GM12878 (cell line): Measurements from ENCODE around the gene C5orf46. TPM values are rescaled to one million over a fixed set of nuclear protein-coding genes. Genes with fewer than 3 reads are reported as not detected.

ENCODE experiments used
- CBX5 ChIP-seq: sonication (generic); IDR thresholded peaks from 2 replicates; pipeline ENCODE4 v1.6.1; 2016; ENCODE audit warnings: low read depth, moderate library complexity, mild to moderate bottlenecking, inconsistent platforms
- CTCF ChIP-seq, 3 experiments: IDR thresholded peaks in 2 of 3; conservative IDR thresholded peaks in 1 of 3; 2 replicates each; pipeline ENCODE4 v1.5.1; 2011; ENCODE audit warnings: low read depth in 3 of 3, low read length in 3 of 3, mild to moderate bottlenecking in 3 of 3, control low read depth in 2 of 3, moderate library complexity in 2 of 3, inconsistent platforms in 1 of 3, mixed read lengths in 1 of 3; ENCODE audit not compliant: control insufficient read depth in 2 of 3, insufficient read depth in 1 of 3; ENCODE audit errors: extremely low read depth in 1 of 3
- MEF2A ChIP-seq: IDR thresholded peaks from 2 replicates; pipeline ENCODE4 v1.6.1; 2011; ENCODE audit warnings: low read depth, mild to moderate bottlenecking, low read length, moderate library complexity; ENCODE audit not compliant: insufficient read depth
- MYB ChIP-seq: fragments of 150-350 bp; IDR thresholded peaks from 2 replicates; pipeline ENCODE4 v1.6.1; 2014; ENCODE audit warnings: mild to moderate bottlenecking, low read depth, low read length, borderline replicate concordance
- SP1 ChIP-seq: IDR thresholded peaks from one replicate; pipeline ENCODE4 v1.6.1; 2011; ENCODE audit warnings: low read depth, low read length
- polyA plus RNA-seq, 11 experiments: library from polyadenylated mRNA; depleted of rRNA in 4 of 11; unstranded in 6 of 11; stranded (reverse) in 5 of 11; fragments of >200 nt; fragmentation: Nextera tagmentation in 4 of 11; fragmentation: Illumina TruSeq in 1 of 11; extraction: Ambion mirVana in 4 of 11; extraction: Trizol in 1 of 11; gene quantifications; 1 replicate in 1 of 11; 2 replicates in 10 of 11; pipeline versions ENCODE4 v1.2.1 to v1.2.3, GENCODE V29; 2011 to 2016; ENCODE audit warnings: inconsistent platforms in 2 of 11, missing spikeins in 2 of 11, low read depth in 1 of 11
- total RNA-seq, 4 experiments: library from RNA; depleted of rRNA in 3 of 4; stranded (reverse); fragments of >200 nt in 3 of 4; fragmentation: Illumina TruSeq in 1 of 4; extraction: Trizol in 1 of 4; gene quantifications; 2 replicates each; pipeline versions ENCODE4 v1.2.1 to v1.2.3, GENCODE V29; 2013 to 2021
- TF ChIP-seq, protein P1 (sequence below): IDR thresholded peaks from 2 replicates; pipeline ENCODE4 v1.6.1; 2012; ENCODE audit warnings: low read depth, low read length, improper control_type of control experiment
- TF ChIP-seq, protein P2 (sequence below): fragments of 450-650 bp; IDR thresholded peaks from 2 replicates; pipeline ENCODE4 v1.6.1; 2018; ENCODE audit warnings: mild to moderate bottlenecking, low read depth, moderate library complexity; ENCODE audit not compliant: partially characterized antibody

C5orf46 gene
- total and polyA plus RNA-seq, 10 of the 15 experiments (the other 5 are each of a cell fraction or from before 2014, with no cell fraction given) = not detected

DNA sequence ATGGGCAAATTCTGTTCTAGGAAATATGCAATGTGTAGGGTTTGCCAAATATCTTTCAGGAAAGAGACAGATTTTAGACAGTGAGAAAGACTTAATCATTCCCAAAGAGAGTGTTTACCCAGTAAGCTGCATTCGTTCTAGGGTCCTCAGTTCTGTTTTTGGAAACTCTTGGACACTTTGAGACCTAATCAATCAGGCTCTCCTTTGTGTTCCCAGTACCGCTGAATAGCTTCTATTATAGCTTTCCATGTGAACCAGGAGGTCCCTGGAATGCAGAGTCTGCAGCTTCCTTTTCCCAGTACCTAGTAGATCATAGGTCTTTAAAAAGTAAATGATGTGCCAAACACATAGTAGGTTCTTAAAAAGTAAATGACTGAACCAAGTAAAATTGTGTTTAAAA is 63.5 kb downstream of the C5orf46 start (continued):
- TF ChIP-seq SP1 (no peak), MEF2A (no peak), CBX5 (no peak), CTCF (IDR thresholded peaks at IDR 0.05 in 2 of 3, conservative IDR thresholded peaks at IDR 0.05 in 1 of 3; ENCODE audit: control insufficient read depth in 2 of 3, extremely low read depth in 1 of 3, insufficient read depth in 1 of 3, low read depth in 3 of 3, low read length in 3 of 3) (no peak), MYB (no peak)
- TF ChIP-seq, protein P1, sequence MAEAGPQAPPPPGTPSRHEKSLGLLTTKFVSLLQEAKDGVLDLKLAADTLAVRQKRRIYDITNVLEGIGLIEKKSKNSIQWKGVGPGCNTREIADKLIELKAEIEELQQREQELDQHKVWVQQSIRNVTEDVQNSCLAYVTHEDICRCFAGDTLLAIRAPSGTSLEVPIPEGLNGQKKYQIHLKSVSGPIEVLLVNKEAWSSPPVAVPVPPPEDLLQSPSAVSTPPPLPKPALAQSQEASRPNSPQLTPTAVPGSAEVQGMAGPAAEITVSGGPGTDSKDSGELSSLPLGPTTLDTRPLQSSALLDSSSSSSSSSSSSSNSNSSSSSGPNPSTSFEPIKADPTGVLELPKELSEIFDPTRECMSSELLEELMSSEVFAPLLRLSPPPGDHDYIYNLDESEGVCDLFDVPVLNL = no peak
- TF ChIP-seq, protein P2, sequence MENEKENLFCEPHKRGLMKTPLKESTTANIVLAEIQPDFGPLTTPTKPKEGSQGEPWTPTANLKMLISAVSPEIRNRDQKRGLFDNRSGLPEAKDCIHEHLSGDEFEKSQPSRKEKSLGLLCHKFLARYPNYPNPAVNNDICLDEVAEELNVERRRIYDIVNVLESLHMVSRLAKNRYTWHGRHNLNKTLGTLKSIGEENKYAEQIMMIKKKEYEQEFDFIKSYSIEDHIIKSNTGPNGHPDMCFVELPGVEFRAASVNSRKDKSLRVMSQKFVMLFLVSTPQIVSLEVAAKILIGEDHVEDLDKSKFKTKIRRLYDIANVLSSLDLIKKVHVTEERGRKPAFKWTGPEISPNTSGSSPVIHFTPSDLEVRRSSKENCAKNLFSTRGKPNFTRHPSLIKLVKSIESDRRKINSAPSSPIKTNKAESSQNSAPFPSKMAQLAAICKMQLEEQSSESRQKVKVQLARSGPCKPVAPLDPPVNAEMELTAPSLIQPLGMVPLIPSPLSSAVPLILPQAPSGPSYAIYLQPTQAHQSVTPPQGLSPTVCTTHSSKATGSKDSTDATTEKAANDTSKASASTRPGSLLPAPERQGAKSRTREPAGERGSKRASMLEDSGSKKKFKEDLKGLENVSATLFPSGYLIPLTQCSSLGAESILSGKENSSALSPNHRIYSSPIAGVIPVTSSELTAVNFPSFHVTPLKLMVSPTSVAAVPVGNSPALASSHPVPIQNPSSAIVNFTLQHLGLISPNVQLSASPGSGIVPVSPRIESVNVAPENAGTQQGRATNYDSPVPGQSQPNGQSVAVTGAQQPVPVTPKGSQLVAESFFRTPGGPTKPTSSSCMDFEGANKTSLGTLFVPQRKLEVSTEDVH = no peak
- TF ChIP-seq, all 136 proteins: peak for 0

Other genes starting within 250 kb of the C5orf46 start
- 0.51 and 0.82 TPM in 2 replicates for gene JAKMIP2, start 123.8 kb downstream of the C5orf46 start, total RNA-seq (2014; rRNA removed)
- gene JAKMIP2, start 123.8 kb downstream of the C5orf46 start, total RNA-seq (2014; rRNA removed; fragmentation: Illumina TruSeq; extraction: Trizol) = 1.5 and 1.8 TPM in 2 replicates
- 1.5 TPM in 2 replicates for gene JAKMIP2, start 123.8 kb downstream of the C5orf46 start, total RNA-seq (2021)
- 1.2 and 1.9 TPM in 2 replicates for gene JAKMIP2, start 123.8 kb downstream of the C5orf46 start, polyA plus RNA-seq (2011; rRNA removed)
- 0.82 and 1.9 TPM in 2 replicates for gene JAKMIP2, start 123.8 kb downstream of the C5orf46 start, polyA plus RNA-seq (2014; fragmentation: Illumina TruSeq; extraction: Trizol)
- gene JAKMIP2, start 123.8 kb downstream of the C5orf46 start, polyA plus RNA-seq (2014; fragmentation: Nextera tagmentation; extraction: Ambion mirVana) = under 1 TPM; 0.55 to 0.75 TPM
- gene JAKMIP2, start 123.8 kb downstream of the C5orf46 start, polyA plus RNA-seq (2014; rRNA removed) = 0.38 and 0.95 TPM in 2 replicates
- gene JAKMIP2, start 123.8 kb downstream of the C5orf46 start, polyA plus RNA-seq (2016; fragmentation: Nextera tagmentation; extraction: Ambion mirVana) = 1 to 10 TPM in 1 of 2 experiments, under 1 TPM in 1; 0.63 to 1.4 TPM
- gene SPINK1, start 74.9 kb downstream of the C5orf46 start, total RNA-seq (2014; rRNA removed) = not detected in 2 replicates
- gene SPINK1, start 74.9 kb downstream of the C5orf46 start, total RNA-seq (2014; rRNA removed; fragmentation: Illumina TruSeq; extraction: Trizol) = not detected in 2 replicates
- gene SPINK1, start 74.9 kb downstream of the C5orf46 start, total RNA-seq (2021) = 2.8 and 3.6 TPM in 2 replicates
- gene SPINK1, start 74.9 kb downstream of the C5orf46 start, polyA plus RNA-seq (2011; rRNA removed) = not detected in 2 replicates
- gene SPINK1, start 74.9 kb downstream of the C5orf46 start, polyA plus RNA-seq (2014; fragmentation: Illumina TruSeq; extraction: Trizol) = 1.2 TPM in 1 of 2 replicates, not detected in the other
- not detected for gene SPINK1, start 74.9 kb downstream of the C5orf46 start, polyA plus RNA-seq (2014; fragmentation: Nextera tagmentation; extraction: Ambion mirVana)
- gene SPINK1, start 74.9 kb downstream of the C5orf46 start, polyA plus RNA-seq (2014; rRNA removed) = not detected in 2 replicates
- gene SPINK1, start 74.9 kb downstream of the C5orf46 start, polyA plus RNA-seq (2016; fragmentation: Nextera tagmentation; extraction: Ambion mirVana) = not detected
- not detected in 2 replicates for gene SCGB3A2, start 27.8 kb downstream of the C5orf46 start, total RNA-seq (2014; rRNA removed)
- gene SCGB3A2, start 27.8 kb downstream of the C5orf46 start, total RNA-seq (2014; rRNA removed; fragmentation: Illumina TruSeq; extraction: Trizol) = not detected in 2 replicates
- not detected in 2 replicates for gene SCGB3A2, start 27.8 kb downstream of the C5orf46 start, total RNA-seq (2021)
- gene SCGB3A2, start 27.8 kb downstream of the C5orf46 start, polyA plus RNA-seq (2011; rRNA removed) = not detected in 2 replicates
- not detected in 2 replicates for gene SCGB3A2, start 27.8 kb downstream of the C5orf46 start, polyA plus RNA-seq (2014; fragmentation: Illumina TruSeq; extraction: Trizol)
- not detected for gene SCGB3A2, start 27.8 kb downstream of the C5orf46 start, polyA plus RNA-seq (2014; fragmentation: Nextera tagmentation; extraction: Ambion mirVana)
- gene SCGB3A2, start 27.8 kb downstream of the C5orf46 start, polyA plus RNA-seq (2014; rRNA removed) = not detected in 2 replicates
- gene SCGB3A2, start 27.8 kb downstream of the C5orf46 start, polyA plus RNA-seq (2016; fragmentation: Nextera tagmentation; extraction: Ambion mirVana) = under 1 TPM in 1 of 2 experiments, not detected in 1; 0.24 TPM
- gene SPINK5, start 157.4 kb upstream of the C5orf46 start, total RNA-seq (2014; rRNA removed) = not detected in 2 replicates
- 0.09 TPM in 1 of 2 replicates, not detected in the other for gene SPINK5, start 157.4 kb upstream of the C5orf46 start, total RNA-seq (2014; rRNA removed; fragmentation: Illumina TruSeq; extraction: Trizol)
- not detected in 2 replicates for gene SPINK5, start 157.4 kb upstream of the C5orf46 start, total RNA-seq (2021)
- 0.03 TPM in 1 of 2 replicates, not detected in the other for gene SPINK5, start 157.4 kb upstream of the C5orf46 start, polyA plus RNA-seq (2011; rRNA removed)
- not detected in 2 replicates for gene SPINK5, start 157.4 kb upstream of the C5orf46 start, polyA plus RNA-seq (2014; fragmentation: Illumina TruSeq; extraction: Trizol)
- gene SPINK5, start 157.4 kb upstream of the C5orf46 start, polyA plus RNA-seq (2014; fragmentation: Nextera tagmentation; extraction: Ambion mirVana) = under 1 TPM in 1 of 2 experiments, not detected in 1; 0.04 TPM
- gene SPINK5, start 157.4 kb upstream of the C5orf46 start, polyA plus RNA-seq (2014; rRNA removed) = not detected in 2 replicates
- gene SPINK5, start 157.4 kb upstream of the C5orf46 start, polyA plus RNA-seq (2016; fragmentation: Nextera tagmentation; extraction: Ambion mirVana) = not detected